ENCODE measurements around the gene RHOT2.

DNA sequence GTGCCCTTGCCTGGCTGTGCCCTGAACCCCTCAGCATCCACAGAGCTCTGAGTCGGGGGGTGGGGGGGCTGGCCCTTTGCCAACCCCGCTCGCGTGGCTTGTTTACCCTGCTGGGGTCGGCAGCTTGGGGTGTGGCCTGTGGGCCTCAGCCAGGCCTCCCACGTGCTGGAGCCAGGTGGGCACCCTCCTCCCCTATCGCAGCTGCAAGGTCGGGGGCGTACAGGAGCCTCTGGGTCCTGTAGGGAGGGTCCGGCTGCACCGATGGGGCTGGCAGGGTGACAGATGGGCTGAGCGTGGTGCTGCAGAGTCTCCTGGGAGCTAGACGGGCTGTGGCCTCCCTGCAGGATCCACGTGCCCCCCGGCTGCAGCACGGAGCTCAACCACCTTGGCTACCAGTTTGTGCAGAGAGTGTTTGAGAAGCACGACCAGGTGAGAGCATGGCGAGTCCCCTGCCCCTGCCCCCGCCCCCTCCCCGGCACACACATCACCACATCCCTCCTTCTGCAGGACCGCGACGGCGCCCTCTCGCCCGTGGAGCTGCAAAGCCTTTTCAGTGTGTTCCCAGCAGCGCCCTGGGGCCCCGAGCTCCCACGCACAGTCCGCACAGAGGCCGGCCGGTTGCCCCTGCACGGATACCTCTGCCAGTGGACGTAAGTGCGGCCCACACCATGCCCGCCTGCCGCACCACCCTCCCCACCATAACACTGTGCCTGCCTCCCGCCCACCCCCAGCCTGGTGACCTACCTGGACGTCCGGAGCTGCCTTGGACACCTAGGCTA is 3.6 kb downstream of the RHOT2 start:
- TF ChIP-seq GATA3 (IDR thresholded peaks at IDR 0.05; ENCODE audit: low read depth, low read length) (no peak), GATA2 (IDR thresholded peaks at IDR 0.05; ENCODE audit: low read depth, low read length) (no peak)
